Central memory CD8-positive, alpha-beta T cell (primary cell): ENCODE results near the gene LHFPL5.
A peak's percentile ranks its signal among the peaks of the same experiment; 100 is the strongest.

ENCODE experiments used
- ATAC-seq: fragments of 150-1000 bp; cut with Tn5 transposase; replicated peaks from 2 replicates; pipeline ENCODE4 v1.10.0; 2022; ENCODE audit warnings: mild to moderate bottlenecking, moderate FRiP score, moderate number of reproducible peaks; ENCODE audit not compliant: poor library complexity, severe bottlenecking; ENCODE audit errors: extremely low read depth
- DNase-seq, 2 donors: peaks; one replicate each; pipeline ENCODE4 v3.0.0; 2021; ENCODE audit warnings: low spot score in 2 of 2
- H3K27ac Mint-ChIP-seq: one replicate; pipeline ENCODE4 v1.8.0; 2022; ENCODE audit warnings: low read depth, mild to moderate bottlenecking, moderate library complexity, mixed read lengths
- H3K27me3 Mint-ChIP-seq: one replicate; pipeline ENCODE4 v1.8.0; 2022; ENCODE audit warnings: mixed read lengths
- H3K36me3 Mint-ChIP-seq: one replicate; pipeline ENCODE4 v1.8.0; 2022; ENCODE audit warnings: mild to moderate bottlenecking, moderate library complexity, mixed read lengths; ENCODE audit not compliant: insufficient read depth
- H3K4me1 Mint-ChIP-seq: one replicate; pipeline ENCODE4 v1.8.0; 2022; ENCODE audit warnings: mixed read lengths
- H3K4me3 Mint-ChIP-seq: one replicate; pipeline ENCODE4 v1.8.0; 2022; ENCODE audit warnings: mild to moderate bottlenecking, moderate library complexity, mixed read lengths
- H3K9me3 Mint-ChIP-seq: one replicate; pipeline ENCODE4 v1.8.0; 2022; ENCODE audit warnings: mixed read lengths

Gene LHFPL5

DNA sequence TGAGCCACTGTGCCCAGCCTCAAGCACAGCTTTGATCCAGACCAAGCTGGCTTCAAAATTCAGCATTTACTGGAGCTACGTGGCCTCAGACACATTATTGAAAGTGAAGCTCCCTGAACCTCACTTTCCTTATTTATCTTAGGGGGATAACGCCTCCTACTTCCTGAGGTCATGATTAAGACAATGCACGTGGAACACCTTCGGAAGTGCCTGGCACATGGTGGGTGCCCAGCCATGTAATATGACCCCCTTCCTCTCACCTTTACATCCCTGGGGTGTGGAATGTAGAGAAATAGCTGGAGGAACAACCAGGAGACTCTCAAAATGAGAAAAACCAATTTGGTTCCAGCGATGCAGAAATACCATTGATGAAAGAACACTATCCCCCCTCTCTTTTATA lies 6.4 kb upstream of the LHFPL5 start:
- no peak for ATAC-seq
- Mint-ChIP-seq H3K36me3 (no peaks in the 10 kb centered on the region), H3K27ac (no peak overlapping the region)

DNA sequence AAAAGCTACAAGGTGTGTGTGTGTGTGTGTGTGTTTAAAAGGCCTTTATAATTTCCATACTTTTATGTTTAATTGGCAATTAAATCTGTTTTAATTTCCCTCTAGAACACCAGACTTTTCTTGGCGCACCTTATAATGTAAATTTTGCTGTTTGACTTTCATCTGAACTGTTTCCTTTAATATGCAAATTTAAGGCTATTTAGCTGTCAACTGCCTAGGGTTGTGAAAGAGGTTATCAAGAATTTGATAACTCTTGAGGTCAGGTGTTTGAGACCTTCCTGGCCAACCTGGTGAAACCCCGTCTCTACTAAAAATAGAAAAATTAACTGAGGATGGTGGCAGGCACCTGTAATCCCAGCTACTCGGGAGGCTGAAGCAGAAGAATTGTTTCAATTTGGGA lies 4.0 kb upstream of the LHFPL5 start:
- ATAC-seq, result no peak
- Mint-ChIP-seq H3K4me3 (no peak overlapping the region), H3K27ac (no peak overlapping the region), H3K36me3 (no peaks in the 10 kb centered on the region), H3K9me3 (no peaks in the 10 kb centered on the region), H3K4me1 (peaks cover 5% of the 10 kb centered on the region), H3K27me3 (peaks cover 23% of the 10 kb centered on the region)
- no peak for DNase-seq

More for the DNA sequence above, 6.4 kb upstream of the LHFPL5 start:
- peaks cover 11% of the 10 kb centered on the region for H3K27me3 Mint-ChIP-seq
- H3K4me1 Mint-ChIP-seq, result no peaks in the 10 kb centered on the region
- no peak for DNase-seq
- H3K4me3 Mint-ChIP-seq, result no peak overlapping the region
- no peaks in the 10 kb centered on the region for H3K9me3 Mint-ChIP-seq

DNA sequence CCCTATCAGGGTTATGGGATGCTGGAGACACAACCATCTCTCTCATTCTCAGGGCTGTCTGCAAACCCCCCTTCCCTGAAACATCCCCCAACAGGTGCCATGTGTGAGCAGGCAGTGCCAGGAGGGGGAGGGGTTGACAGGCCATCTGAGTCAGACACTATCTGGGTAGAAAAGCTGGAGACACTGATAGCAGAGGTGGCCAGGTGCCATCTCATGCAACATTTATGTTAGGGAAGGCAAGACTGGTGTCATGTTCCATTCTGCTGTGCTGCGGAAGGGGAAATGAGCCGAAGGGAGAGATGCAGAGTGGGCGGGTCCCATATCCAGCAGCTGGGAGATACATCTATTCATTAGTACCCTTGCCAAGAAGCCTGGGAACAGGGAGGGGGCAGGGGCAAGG lies 3.5 kb downstream of the LHFPL5 start:
- no peak for ATAC-seq
- Mint-ChIP-seq H3K27ac (no peak overlapping the region), H3K4me1 (peaks cover 14% of the 10 kb centered on the region), H3K9me3 (no peaks in the 10 kb centered on the region), H3K4me3 (no peak overlapping the region), H3K27me3 (peaks cover 54% of the 10 kb centered on the region), H3K36me3 (no peaks in the 10 kb centered on the region)
- DNase-seq, result no peak

DNA sequence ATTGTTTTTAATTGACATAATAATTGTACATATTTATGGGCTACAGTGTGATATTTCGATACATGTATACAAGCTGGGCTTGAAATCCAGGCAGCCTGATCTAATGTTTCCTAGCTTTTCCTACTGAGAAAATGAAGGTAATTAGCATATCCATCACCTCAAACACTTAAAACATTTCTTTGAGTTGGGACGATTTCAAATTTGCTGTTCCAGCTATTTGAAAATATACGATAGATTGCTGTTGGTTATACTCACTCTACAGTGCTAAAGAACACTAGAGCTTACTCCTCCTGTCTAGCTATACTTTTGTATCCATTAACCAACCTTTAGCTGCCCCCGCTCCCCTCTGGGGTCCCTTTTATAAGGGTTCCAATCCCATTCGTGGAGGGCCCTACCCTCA lies 4.7 kb downstream of the LHFPL5 start:
- H3K27me3 Mint-ChIP-seq, result peaks cover 49% of the 10 kb centered on the region
- peaks cover 11% of the 10 kb centered on the region for H3K4me1 Mint-ChIP-seq
- ATAC-seq (no peak), DNase-seq (no peak)
- no peak overlapping the region for H3K4me3 Mint-ChIP-seq
- H3K27ac Mint-ChIP-seq, result no peak overlapping the region
- no peaks in the 10 kb centered on the region for H3K9me3 Mint-ChIP-seq
- H3K36me3 Mint-ChIP-seq, result no peaks in the 10 kb centered on the region

DNA sequence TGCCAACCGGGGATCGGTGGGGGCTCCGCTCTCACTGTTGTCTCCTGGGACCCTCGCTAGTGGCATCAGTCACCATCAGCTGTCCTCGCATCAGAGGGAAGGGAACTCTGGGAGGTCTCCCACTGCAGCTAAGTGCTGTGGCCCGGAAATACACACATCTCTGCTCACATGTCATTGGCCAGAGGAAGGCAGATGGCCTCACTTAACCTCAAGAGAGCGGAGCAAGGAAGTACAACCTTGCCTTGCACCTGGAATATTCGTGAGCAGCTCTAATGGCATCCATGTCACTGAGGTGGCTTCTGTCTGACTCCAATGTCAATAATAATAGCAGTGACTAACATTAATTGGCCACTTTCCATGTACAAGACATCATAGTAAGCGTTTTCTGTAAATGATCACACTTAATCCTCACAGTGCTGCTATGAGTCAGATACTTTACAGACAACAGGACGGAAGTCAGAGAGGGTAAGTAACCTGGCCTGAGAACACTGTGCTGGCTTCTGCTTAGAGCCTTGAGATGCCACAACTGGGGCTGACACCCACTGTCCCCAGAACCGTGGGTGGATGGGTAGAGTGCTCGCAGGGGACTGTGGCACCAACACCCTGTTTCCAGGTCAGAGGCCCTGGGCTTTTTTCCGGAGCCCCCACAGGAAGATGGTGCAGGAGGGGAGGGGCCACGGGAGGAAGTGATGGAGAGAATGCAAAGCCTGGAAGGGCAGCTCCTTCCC lies 6.0 kb downstream of the LHFPL5 start:
- Mint-ChIP-seq H3K4me3 (no peak overlapping the region), H3K27ac (peak overlapping the region; percentile 38), H3K4me1 (peaks cover 9% of the 10 kb centered on the region), H3K36me3 (no peaks in the 10 kb centered on the region), H3K27me3 (peaks cover 36% of the 10 kb centered on the region), H3K9me3 (no peaks in the 10 kb centered on the region)
- DNase-seq (no peak), ATAC-seq (no peak)

DNA sequence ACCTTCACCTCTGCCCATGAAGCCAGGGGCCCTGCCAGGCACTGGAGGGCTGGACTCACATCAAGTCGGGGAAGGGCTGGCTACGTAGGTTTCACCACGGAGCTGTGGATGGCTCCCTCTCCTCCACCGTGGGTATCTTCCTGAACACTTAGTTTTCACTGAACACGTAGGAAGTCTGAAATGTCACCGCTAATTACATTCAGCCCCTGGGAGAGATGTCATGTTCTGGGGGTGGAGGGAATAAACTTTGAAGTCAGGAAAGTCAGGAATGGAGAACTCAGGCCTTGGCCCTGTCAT lies 6.5 kb downstream of the LHFPL5 start:
- H3K9me3 Mint-ChIP-seq, result no peaks in the 10 kb centered on the region
- no peak overlapping the region for H3K4me3 Mint-ChIP-seq
- peaks cover 9% of the 10 kb centered on the region for H3K4me1 Mint-ChIP-seq
- ATAC-seq (no peak), DNase-seq (no peak)
- peaks cover 31% of the 10 kb centered on the region for H3K27me3 Mint-ChIP-seq
- H3K27ac Mint-ChIP-seq, result peak overlapping the region; percentile 38
- no peaks in the 10 kb centered on the region for H3K36me3 Mint-ChIP-seq

DNA sequence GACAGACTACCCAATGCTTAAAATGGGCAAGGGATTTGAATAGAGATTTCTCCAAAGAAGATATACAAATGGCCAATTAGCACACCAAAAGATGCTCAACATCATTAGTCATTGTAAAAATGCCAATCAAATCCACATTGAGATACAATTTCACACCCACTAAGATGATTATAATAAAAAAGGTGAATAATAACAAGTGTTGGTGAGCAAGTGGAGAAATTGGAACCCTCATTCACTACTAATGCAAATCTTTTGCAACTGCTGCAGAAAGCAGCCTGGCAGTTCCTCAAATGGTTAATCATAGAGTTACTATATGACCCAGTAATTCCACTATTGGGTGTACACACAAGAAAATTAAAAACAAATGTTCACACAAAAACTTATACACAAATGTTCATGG lies 12.4 kb downstream of the LHFPL5 start:
- DNase-seq (no peak), ATAC-seq (no peak)
- Mint-ChIP-seq H3K4me1 (no peaks in the 10 kb centered on the region), H3K27ac (no peak overlapping the region), H3K9me3 (no peaks in the 10 kb centered on the region), H3K36me3 (peaks cover 1% of the 10 kb centered on the region), H3K4me3 (no peak overlapping the region), H3K27me3 (no peaks in the 10 kb centered on the region)

DNA sequence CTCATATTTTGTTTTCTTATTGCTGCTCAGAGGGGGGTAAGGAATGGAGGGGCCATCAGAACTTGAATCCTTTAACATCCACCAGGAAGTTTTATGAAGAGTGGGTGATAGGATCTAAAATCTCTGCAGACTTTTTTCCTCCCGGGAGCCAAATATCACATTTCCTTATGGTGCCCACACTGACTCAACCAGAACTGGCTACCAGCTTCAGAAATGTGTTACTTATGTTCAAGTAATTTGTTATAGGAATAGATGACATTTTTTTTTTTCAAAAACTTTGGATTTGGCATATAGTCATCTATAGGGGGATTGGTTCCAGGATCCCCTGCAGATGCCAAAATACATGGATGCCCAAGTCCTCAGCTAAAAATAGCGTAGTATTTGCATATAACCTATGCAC lies 18.4 kb downstream of the LHFPL5 start:
- H3K4me1 Mint-ChIP-seq, result no peaks in the 10 kb centered on the region
- no peak overlapping the region for H3K27ac Mint-ChIP-seq
- no peak overlapping the region for H3K4me3 Mint-ChIP-seq
- no peak for DNase-seq
- ATAC-seq, result no peak
- no peaks in the 10 kb centered on the region for H3K9me3 Mint-ChIP-seq
- peaks cover 3% of the 10 kb centered on the region for H3K36me3 Mint-ChIP-seq
- no peaks in the 10 kb centered on the region for H3K27me3 Mint-ChIP-seq

DNA sequence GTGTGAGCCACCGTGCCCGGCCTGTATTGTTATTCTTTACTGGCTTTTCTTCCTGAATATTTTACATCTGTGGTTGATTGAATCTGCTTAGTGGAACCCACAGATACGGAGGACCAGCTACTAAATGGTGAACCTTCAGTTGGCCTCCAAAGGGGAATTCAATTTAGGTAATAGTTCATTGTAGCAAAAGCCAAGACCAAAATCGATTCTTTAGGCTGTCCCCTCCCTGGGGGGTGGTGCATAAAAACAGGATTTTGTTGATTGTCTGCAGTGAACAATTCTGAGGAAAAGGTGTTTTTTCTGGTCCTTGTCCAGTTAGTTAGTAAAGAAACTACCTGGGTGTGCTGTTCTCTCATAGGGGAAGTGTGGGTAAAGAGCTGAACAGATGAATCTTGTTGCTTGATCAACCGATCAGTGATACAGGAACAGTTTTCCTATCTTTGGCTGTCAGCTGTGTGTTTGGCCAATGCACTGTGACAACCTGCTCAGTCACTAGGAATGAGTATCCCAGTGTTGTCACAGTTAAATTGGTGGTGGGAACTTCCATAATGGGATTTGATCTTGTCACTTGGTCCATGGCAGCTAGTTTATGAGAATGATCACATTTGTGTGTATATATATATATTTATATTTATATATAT lies 19.5 kb downstream of the LHFPL5 start:
- H3K4me1 Mint-ChIP-seq, result no peaks in the 10 kb centered on the region
- peaks cover 3% of the 10 kb centered on the region for H3K36me3 Mint-ChIP-seq
- H3K27me3 Mint-ChIP-seq, result no peaks in the 10 kb centered on the region
- no peak overlapping the region for H3K27ac Mint-ChIP-seq
- H3K9me3 Mint-ChIP-seq, result no peaks in the 10 kb centered on the region
- ATAC-seq (no peak), DNase-seq (no peak)
- no peak overlapping the region for H3K4me3 Mint-ChIP-seq

DNA sequence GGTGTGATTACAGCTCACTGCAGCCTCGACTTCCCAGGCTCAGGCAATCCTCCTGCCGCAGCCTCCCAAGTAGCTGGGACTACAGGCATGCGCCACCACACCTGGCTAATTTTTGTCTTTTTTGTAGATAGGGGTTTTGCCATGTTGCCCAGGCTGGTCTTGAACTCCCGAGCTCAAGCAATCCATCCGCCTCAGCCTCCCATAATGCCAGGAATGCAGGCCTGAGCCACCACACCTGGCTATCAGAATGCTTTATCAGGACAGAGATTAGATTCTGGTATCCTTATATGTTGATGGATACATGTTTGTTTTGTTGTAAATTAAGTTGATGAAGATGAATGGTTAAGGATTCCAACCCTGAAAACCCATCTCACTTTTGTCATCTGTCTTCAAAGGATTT lies 24.2 kb downstream of the LHFPL5 start:
- DNase-seq, result no peak
- ATAC-seq, result no peak
- Mint-ChIP-seq H3K9me3 (no peaks in the 10 kb centered on the region), H3K4me1 (no peaks in the 10 kb centered on the region), H3K36me3 (peaks cover 6% of the 10 kb centered on the region), H3K27ac (no peak overlapping the region), H3K4me3 (no peak overlapping the region), H3K27me3 (no peaks in the 10 kb centered on the region)

DNA sequence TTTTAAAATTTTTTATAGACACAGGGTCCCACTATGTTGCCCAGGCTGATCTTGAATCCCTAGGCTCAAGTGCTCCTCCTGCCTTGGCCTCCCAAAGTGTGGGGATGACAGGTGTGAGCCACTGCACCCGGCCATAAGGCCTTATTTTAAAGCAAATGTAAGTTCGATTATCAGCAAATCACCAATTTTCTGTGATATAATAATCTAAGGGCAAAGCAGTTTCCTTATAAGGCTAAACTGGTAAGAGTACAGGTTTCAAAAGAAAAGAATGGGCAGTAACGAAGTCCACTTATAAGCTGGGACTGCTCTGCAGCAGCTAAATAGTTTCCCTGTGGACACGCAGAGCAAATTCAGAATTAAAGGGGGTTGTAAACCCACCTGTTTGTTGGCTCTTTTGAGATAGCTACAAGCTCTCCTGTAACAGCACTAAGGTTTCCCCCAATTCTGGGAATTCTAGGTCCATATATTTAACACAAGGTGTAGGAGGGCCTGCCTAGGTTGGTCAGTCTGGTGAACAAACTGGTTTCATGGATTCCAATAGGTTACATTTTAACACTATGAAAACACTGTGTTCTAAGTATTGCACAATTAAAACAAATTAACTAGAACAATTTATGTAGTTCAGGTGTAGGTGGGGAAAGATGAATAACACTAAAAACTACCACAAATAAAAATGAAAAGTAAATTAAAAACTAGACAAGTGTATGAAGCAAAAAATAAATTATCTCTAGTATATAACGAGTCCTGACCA lies 26.3 kb downstream of the LHFPL5 start:
- H3K4me3 Mint-ChIP-seq, result no peak overlapping the region
- no peaks in the 10 kb centered on the region for H3K27me3 Mint-ChIP-seq
- no peaks in the 10 kb centered on the region for H3K4me1 Mint-ChIP-seq
- peaks cover 14% of the 10 kb centered on the region for H3K36me3 Mint-ChIP-seq
- H3K9me3 Mint-ChIP-seq, result no peaks in the 10 kb centered on the region
- no peak overlapping the region for H3K27ac Mint-ChIP-seq
- no peak for ATAC-seq
- no peak for DNase-seq

DNA sequence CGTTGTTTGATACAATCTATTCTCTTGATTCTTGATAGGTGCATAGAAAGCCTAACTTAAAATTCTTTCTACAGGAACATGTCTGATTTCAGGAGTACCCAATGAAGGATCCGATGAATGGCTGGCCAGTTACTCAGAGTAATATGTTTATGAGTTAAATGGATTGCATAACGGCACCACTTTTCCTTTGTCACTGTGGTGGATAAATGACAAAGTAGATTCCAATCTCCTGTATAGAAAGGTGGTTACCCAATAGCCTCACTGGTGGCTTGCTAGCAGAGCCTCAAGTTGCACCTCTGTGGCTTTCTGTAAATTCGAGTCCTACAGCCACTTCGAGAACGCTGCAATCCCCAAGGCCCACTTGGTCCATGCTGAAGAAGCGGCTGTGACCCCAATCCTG lies 28.4 kb downstream of the LHFPL5 start:
- Mint-ChIP-seq H3K27me3 (no peaks in the 10 kb centered on the region), H3K9me3 (no peaks in the 10 kb centered on the region), H3K36me3 (peaks cover 18% of the 10 kb centered on the region), H3K4me3 (no peak overlapping the region), H3K4me1 (no peaks in the 10 kb centered on the region), H3K27ac (peak overlapping the region; percentile 19)
- no peak for ATAC-seq
- DNase-seq, result no peak

DNA sequence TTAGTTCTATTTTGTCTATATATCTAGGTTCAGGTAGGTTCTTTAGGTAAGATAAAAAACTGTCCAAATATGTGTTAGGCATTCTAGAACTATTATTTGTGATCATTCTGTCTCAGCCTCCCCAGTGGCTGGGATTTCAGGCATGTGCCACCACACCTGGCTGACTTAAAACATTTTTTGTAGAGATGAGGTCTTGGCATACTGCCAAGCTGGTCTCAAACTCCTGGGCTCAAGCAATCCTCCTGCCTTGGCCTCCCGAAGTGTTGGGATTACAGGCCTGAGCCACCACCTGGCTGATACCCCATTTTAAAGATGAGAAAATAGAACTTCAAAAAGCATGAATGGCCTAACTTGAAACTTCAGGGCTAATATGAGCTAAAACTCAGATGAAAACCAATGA lies 33.9 kb downstream of the LHFPL5 start:
- no peak overlapping the region for H3K4me3 Mint-ChIP-seq
- no peaks in the 10 kb centered on the region for H3K4me1 Mint-ChIP-seq
- H3K27ac Mint-ChIP-seq, result no peak overlapping the region
- ATAC-seq, result no peak
- no peak for DNase-seq
- H3K36me3 Mint-ChIP-seq, result peaks cover 31% of the 10 kb centered on the region
- no peaks in the 10 kb centered on the region for H3K27me3 Mint-ChIP-seq
- H3K9me3 Mint-ChIP-seq, result no peaks in the 10 kb centered on the region
